T-helper 1 cell (primary cell): ENCODE measurements around the gene LSM7.

Source experiments
- DNase-seq, 5 donors: peaks; one replicate each; pipeline ENCODE4 v3.0.0-alpha.2; 2012 to 2020

LSM7 gene

DNA sequence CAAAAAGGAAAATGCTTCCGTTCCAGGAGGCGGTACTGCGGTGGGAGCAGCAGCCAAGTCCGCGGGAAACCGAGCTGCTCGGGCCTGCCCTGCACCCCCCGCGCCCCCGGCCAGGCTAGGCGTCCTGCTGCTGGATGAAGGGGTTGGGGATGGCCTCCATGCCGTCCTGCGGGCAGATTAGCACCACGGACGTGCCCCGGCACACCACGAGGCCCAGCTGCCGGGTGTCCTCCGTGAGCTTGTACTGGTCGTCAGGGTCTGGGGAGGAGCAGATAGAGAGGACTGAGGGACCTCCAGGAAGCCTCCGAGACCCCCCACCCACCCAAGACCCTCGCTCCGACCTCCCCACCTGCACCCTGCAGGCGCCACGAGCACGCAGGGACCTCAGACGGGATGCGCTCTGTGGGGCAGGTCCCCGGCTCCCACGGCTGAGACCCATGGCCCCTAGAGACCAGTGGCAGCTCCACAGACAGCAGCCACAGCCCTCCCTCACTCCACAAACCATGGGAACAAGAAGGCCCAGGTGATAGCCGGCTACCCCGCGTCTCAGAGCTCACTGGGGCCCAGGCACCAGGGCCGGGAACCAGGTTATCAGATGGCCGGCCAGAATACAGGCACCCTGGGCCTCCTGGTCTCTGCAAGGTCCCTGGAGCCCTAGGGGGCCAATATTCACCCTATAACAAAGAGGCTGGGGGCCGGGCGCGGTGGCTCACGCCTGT, 6.7 kb downstream of the LSM7 start:
- DNase-seq, result no peak

DNA sequence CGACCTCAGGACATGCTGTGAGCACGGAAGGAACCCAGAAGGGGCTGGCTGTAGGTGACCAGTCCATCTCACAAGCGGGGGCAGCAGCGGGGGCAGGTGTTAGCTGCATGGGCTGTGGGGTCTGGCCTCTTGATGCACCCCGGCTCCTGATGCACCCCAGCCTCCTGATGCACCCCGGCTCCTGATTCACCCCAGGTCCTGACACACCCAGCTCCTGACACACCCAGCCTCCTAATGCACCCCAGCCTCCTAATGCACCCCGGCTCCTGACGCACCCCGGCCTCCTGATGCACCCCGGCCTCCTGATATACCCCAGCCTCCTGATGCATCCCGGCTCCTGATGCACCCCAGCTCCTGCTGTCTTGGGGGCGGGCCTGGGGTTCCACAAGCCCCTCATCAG, 7.4 kb downstream of the LSM7 start:
- no peak for DNase-seq

DNA sequence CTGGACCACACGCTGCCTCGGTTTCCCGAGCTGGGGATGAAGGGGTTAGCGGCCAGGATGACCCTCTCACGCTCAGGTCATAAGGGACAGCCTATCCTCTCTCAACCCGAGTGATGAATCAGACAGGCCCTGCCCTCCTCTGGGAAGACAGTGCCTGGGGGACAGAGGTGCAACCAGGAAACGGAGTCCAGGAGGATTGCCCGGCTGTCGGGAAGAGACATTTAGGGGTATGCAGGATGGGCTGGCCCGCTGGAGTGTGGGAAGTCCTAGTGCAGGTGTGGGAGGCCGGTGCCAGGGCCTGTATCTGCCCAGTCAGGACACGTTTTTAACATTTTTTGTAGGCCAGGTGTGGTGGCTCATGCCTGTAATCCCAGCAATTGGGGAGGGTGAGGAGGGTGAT, 8.3 kb downstream of the LSM7 start:
- no peak for DNase-seq

DNA sequence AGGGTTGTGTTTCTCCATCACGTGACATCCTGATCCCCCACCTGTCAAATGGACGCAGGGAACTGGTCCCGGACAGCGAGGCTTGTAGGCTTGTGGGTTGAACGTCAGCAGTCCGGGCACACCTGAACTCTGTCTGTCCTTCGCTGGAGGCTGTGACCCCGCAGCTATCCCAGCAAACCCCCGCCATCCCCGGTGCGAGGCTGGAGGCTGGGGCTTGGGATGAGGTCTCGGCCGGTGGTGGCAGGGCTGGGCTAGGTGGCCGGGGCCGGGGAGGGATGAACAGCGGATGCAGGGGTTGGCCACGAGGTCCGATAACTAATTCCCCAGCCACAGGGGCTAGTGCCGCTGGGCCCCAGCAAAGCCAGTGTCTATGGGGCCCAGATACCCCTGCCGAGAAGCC, 8.8 kb downstream of the LSM7 start:
- no peak for DNase-seq

DNA sequence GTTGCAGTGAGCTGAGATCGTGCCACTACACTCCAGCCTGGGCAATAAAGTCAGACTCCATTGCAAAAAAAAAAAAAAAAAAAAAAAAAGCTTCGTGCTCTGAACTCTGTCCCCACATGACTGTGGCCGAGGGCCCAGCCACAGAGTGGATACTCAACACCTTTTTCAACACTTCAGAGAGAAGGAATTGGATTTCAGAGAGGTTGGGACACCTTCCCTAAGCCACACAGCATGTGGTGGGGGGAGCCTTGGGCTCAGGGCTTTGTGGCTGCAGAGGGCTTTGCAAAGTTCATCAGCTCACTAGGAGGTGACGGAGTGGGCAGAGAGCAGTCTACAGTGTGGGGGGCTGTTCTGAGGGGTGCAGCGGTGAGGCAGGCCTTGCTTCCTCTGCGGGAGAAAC, 9.5 kb downstream of the LSM7 start:
- DNase-seq, result no peak

DNA sequence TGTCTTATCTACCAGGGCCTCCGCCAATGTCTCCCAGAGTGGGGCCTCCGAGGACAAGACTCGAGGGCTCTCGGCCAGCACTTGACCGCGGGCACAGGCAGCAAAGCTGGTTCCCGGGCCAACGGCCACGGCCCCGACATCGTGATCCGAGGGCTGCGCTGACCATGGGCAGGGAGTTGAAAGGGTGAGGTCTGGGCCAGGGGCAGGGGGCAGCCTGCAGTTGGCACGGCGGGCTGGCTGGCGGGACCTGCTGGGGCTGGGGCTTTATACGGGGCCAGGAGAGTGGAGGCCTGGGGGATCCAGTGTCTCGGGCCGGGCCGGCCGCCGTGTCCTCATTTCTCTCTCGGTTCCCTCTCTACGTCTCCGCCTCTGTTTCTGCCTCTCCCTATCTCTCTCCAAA, 10.6 kb downstream of the LSM7 start:
- DNase-seq, result no peak

DNA sequence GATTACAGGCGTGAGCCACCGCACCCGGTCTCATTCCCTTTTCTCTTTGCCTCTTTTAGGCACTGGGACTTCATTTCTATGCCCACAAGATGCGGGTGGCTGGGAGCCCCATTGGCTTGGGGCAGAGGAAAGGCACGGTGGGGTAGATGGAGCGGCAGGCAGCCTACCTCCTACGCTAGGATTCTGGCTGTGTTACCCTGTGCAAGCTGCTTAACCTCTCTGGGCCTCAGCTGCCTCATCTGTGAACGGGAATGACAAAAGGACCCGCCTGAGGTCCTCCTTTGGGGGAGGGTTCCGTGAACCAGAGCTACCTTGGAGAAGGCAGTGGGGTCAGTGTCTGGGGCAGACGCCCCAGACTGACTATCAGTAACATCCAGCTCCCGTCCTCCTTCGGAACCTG, 11.1 kb downstream of the LSM7 start:
- no peak for DNase-seq

DNA sequence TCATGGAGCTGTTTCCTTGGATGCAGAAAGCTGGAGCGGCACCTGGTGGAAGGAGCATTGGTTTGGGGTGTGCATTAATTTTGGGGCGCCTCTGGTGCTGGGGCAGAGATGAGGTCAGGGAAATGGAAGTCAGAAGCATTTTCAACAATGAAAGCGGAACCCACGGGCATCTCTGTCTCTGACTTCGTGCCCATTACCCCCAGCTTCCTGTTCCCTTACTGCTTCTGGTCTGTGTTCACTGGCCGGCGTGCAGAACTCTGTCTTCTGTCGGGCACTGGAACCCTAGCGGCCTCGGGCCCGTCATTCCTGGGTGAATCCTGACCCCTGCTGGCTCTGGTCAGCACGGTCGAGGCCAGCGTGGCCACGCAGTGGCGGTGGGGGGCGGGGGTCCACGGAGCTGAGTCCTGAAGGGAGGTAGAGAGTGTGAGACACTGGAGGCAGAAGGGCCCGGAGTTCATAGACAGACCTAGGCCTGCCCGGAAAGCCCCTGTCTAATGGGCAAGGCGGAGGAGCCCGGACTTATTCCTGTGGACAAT, 12.5 kb downstream of the LSM7 start:
- no peak for DNase-seq

DNA sequence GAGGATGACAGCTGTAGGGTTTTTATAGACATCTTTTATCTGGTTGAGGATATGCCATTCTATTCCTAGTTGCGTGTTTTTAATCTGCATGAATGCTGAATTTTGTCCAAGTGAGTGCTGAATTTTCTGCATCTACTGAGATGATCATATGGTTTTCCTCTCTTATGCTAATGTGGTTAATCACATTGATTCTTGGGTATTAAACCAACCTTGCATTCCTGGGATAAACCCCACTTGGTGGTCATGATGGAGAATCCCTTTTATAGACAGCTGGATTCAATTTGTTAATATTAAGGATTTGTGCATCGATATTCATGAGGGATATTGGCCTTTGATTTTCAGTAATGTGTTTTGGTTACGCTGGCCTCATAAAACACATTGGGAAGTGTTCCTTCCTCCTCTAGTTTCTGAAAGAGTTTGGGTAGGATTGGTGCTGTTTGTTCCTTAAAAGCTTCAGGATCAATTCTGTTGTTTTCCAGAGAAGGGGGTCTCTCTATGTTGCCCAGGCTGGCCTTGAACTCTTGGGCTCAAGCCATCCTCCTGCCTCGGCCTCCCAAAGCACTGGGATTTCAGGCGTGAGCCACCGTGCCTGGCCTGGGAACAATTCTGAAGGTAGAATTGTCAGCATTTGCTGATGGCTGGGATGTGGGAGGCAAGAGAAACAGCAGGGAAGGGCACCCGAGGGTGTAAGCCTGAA, 13.1 kb downstream of the LSM7 start:
- no peak for DNase-seq

DNA sequence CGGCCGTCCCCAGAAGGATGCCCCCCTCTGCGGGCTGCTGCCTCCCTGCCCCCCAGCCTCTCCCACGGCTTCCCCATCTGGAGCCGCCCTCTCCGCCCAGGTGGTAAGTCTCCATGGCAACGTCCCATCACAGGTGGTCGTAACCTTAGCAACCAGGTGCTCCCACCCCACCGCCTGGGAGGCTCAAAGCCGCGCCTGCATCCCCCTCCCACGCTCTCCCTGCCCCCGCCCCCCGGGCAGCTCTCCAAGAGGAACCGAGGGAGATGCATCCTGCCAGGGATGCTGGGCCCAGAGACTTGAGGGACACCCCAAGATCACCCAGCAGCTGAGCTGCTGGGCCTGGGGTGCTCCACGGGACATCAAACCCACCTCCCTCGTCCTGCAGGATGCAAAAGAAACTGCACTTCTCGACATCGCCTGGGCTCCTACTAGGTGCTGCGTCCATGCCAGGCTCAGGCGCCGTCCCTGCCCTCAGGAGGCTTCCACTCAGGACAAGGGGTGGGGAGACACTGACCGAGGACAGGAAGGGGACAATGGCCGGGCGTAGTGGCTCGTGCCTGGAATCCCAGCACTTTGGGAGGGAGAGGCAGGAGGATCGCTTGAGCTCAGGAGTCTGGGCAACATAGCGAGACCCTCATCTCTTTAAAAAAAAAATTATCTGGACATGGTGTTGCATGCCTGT, 15.4 kb downstream of the LSM7 start:
- no peak for DNase-seq

DNA sequence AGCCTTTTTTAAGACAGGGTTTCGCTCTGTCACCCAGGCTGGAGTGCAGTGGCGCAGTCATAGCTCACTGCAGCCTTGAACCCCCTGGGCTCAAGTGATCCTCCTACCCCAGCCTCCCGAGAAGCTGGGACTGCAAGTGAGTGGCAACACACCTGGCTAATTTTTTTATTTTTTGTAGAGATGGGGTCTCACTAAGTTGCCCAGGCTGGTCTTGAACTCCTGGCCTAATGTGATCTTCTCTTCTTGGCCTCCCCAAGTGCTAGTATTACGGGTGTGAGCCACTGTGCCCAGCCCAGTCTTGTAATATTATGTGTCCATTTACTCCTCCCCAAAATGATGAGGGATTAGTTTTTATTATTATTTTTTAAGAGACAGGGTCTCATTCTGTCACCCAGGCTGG, 17.3 kb downstream of the LSM7 start:
- DNase-seq, result no peak

DNA sequence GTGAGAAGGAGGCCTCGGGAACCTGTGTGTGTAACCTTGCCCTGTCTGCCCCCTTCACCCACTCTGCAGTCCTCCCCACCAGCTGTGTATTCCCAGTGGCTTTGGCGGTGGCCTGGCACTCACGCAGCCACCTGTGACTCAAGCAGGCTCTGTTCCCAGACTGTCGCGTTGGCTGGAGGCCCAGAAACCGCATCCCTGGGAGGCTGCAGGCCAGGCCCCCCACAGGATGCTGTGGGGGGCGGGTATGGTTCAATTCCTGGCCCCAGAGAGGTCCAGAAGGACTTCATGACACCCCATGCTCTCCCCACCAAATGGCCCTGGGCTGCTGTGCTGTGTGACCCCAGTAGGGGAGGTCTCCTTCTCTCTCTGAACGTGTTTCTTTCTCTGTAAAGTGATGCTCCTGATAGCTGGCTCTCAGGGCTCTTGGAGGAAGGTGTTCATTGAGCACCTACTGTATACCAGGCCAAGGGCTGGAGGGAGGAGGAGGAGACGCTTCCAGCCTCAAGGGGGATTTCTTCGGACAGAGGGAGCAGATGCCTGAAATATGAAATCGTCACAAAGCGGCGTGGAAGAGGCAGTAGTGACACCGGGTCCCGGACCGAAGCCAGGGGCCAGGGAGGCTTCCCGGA, 18.5 kb downstream of the LSM7 start:
- DNase-seq, result no peak

DNA sequence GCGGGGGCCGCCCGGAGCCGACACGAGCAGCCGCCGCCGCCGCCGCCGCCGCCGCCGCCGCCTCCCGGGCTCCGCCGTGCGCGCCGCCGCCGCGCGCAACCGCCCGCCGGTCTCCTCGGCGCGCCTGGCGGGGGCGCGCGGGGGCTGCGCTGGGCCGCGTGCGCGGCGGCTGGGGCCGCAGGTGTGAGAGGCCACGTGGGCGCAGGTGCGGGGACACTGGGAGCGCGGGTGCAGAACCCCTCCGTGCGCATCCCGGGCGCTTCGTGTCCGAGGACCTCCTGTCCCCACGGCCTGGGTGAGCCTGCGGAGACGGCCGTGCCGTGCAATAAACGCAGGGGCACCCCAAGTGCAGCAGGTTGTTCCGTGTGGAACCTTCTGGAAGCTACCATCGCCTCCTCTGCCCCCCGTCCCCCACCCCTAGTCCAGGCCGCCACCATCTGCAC, 20.3 kb downstream of the LSM7 start, which contains the start of gene LINGO3:
LINGO3 (minus strand) TSS at position 41 of the 443 bp plus-strand sequence. CDS start 16,378 bp downstream, outside the sequence.
- no peak for DNase-seq

DNA sequence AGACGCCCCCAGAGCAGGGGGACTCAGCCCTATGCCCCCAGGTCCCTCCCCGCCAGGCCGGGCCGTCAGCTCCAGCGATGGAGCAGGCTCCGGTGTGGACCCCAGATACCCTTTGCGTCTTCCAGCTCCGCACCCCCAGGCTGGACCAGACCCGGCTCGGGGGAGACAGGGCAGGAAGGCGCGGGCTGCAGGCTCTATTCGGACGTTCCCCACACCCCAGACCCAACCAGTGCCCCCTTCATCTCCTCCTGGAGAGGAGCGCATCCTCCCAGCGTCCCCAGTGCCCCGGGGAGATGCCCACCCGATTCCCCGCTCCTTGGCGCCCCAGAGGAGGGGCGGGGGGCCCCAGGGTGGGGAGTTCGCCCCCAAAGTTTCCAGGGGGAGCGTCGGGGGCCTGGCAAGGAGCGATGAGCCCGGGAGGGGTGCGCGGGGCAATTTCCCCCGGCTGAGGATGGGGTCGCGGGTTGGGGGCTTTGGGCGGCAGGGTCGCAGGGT, 20.8 kb downstream of the LSM7 start:
- no peak for DNase-seq

DNA sequence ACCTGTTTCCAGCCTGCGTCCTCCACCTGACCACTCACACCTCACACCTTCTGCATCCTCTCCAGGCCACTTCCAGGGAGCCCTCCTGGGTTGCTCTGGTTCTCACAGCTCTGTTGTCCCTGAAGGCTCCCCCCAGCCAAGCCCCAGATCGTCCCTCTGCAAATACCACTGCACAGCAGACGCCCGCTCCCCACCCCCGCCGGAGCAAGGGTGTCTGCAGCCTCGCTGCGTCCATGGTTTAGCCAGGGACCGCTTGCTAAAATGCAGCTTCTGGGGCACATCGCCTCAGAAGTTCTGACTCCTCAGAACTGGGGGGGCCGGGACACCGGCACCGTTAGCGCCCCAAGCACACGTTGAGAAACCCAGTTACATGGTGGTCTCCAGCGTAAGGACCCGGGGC, 21.4 kb downstream of the LSM7 start:
- DNase-seq, result no peak

DNA sequence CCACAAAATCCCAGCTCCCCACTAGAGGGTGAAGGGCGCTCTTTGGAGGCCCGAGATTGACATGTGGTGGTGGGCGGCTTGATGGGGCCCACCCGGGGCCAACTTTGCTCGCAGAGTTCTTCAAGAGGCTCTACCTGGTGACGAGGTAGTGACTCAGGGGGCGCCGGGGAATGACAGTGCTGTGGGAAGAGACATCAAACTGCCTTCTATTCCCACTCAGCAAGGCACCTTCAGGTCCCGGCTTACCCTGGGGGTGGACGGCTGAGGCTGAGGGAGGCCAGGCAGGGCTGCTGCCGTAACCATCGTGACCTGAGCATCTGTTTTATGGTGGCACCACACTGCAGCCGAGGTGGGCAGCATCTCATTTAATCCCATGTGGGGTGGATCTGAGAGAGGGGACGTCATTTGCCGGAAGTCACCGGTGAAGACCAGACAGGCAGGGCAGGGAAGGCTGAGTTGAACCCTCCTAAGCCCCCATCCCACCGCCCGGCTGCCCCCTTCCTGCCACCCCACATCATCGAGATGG, 22.0 kb downstream of the LSM7 start:
- no peak for DNase-seq

DNA sequence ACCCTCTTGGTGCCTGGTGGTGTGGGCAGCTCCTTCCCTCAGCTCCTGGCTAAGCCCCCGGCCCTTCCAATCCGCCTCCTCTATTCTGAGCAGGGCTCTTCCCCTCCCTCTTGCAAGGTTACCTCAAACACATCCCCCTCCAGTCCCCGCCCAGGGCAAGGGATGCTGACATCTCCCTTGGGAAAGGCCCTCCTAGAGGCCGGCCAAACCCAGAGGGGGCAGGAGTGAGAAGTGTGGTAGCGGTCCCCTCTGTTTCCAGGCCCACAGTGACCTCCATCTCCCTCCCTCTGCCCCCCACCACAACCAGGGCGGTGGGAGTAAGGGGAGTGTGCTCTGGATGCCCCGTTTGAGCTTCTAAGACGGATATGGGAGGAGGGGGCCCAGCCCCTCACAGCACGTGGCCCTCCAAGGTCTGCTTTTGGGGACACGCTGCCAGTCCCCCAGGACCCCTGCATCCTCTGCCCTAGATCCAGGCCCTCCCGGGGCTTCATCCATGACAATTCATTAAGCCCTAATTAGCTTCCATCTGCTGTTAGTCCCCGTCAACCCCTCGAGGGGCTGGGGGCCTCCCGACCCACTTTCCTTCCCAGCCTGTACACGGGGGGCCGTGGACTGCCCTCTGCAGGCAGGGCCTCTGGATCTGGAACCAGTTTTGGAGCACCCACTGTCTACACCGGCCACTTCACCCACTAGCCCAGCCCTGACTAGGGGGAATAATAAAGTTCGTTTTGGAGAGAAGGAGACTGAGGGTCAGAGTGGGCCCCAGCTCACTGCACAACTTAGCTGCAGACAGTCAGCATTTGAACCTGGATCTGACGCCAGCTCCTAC, 22.7 kb downstream of the LSM7 start:
- DNase-seq, result no peak

DNA sequence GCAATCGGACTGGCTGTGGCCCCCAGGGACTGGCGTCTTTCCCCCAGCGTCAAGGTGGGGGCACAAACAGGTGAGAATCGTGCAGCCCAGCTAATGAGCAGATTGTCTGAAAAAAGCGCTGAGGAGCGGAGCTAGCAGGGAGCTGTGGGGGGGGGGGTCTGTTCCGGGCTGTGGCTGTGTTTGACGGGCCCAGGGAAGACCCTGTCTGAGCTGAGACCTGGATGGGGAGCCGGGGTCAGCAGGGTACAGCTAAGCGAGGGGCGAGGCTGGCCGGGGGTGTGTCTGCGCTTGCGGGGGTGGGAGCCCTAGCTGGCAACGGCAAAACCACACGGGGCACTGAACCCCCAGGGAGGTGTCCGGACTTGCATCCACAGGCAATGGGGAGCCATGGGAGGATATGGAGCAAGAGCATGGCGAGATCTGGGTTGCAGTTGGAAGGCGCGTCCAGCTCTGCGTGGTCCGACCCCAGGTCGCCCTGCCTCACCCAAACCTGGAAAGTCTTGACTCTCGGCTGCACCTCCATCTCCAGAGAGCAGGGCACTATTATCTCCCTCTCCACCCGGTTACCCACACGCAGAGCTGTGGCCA, 25.1 kb downstream of the LSM7 start:
- no peak for DNase-seq

DNA sequence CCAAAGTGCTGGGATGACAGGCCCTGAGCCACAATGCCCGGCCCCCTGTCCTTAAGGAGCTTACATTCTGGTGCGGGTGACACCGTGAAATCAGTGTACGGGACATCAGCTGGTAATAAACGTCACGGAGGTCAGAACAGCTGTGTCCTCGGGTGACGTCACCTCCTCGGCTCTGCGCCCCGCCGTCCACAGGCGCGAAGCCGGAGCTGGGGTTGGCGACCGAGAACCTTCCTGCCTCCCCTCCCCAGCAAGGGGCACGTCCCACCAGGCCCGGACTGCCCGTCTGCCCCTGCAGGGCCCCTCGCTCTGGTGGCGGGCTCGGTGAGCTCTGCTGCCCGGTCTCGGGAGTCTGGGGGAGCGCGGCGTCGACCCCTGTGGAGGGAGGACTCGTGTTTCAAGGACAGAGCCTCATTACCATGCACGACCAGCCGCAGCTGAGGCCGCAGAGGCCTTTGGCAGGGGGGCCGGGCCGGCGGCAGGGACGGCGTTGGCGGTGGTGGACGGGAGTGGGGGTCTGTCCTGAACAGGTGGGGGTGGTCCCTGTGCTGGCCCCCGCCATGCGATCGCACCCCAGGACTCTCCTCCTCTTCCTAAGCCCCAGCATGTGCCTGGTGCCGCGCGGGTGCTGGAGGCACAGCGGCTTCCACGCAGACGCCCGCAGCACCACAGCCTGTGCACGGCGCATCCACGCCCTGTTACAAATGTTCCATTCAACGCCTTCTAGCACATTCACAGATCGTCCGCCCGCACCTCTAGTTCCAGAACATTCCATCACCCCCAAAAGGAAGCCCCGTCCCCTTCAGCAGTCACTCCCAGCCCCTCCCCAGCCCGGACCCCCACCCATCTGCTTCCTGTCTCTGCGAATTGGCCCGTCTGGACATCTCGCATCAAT, 25.8 kb downstream of the LSM7 start:
- no peak for DNase-seq

DNA sequence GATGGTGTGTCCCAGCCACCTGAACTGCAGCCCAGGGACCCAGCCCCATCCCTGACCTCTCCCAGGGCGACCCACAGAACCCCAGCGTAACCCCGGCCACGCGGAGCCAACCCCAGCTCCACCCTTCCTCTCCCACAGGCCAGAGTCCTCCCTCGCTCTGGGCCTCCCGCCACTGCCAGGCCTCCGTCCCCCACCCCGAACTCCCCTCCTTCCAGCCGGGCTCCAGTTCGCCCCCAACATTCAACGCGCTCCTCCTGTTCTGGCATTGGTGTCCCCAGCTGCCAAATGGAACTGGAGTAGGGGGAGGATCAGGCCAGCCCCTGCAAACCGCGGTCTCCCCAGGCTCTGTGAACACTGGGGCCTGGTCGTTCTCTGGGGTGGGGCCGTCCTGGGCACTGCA, 27.9 kb downstream of the LSM7 start:
- DNase-seq, result no peak
